Astrocyte (in vitro differentiated cells and primary cell): ENCODE results near the gene N4BP2L1. TPM values are rescaled to one million over a fixed set of nuclear protein-coding genes. Genes with fewer than 3 reads are reported as not detected.

Experiments
- DNase-seq: peaks from one replicate; pipeline ENCODE4 v3.0.0-alpha.2; 2010; ENCODE audit warnings: low read depth
- FAIRE-seq: peaks from 2 replicates; lab custom pipeline; 2011; peaks lifted over from hg19 to GRCh38; lab: Jason Lieb, UNC
- H2AFZ ChIP-seq: 2 replicates; pipeline ENCODE4 v1.6.0; 2012; ENCODE audit warnings: low read depth, low read length, inconsistent platforms
- H3K27ac ChIP-seq: 2 replicates; pipeline ENCODE4 v1.5.1; 2011; ENCODE audit warnings: low read depth, low read length, inconsistent platforms
- H3K27me3 ChIP-seq: 2 replicates; pipeline ENCODE4 v1.6.0; 2011; ENCODE audit warnings: low read length, inconsistent platforms; ENCODE audit not compliant: insufficient read depth
- H3K36me3 ChIP-seq: 2 replicates; pipeline ENCODE4 v1.5.1; 2011; ENCODE audit warnings: low read length, inconsistent platforms; ENCODE audit not compliant: insufficient read depth
- H3K4me1 ChIP-seq: 2 replicates; pipeline ENCODE4 v1.5.1; 2011; ENCODE audit warnings: low read length, inconsistent platforms; ENCODE audit not compliant: insufficient read depth
- H3K4me2 ChIP-seq: 2 replicates; pipeline ENCODE4 v1.6.0; 2012; ENCODE audit warnings: low read length, inconsistent platforms
- H3K4me3 ChIP-seq: 2 replicates; pipeline ENCODE4 v1.5.1; 2011; ENCODE audit warnings: low read depth, mild to moderate bottlenecking, low read length, inconsistent platforms; ENCODE audit not compliant: insufficient read depth
- H3K79me2 ChIP-seq: 2 replicates; pipeline ENCODE4 v1.6.0; 2012; ENCODE audit warnings: mild to moderate bottlenecking, low read length, inconsistent platforms; ENCODE audit not compliant: insufficient read depth
- H3K9ac ChIP-seq: 2 replicates; pipeline ENCODE4 v1.6.0; 2012; ENCODE audit warnings: mild to moderate bottlenecking, low read length, inconsistent platforms
- H3K9me3 ChIP-seq: 2 replicates; pipeline ENCODE4 v1.5.1; 2012; ENCODE audit warnings: low read depth, mild to moderate bottlenecking, low read length, inconsistent platforms; ENCODE audit not compliant: insufficient read depth
- H4K20me1 ChIP-seq: 2 replicates; pipeline ENCODE4 v1.6.0; 2012; ENCODE audit warnings: low read length, inconsistent platforms; ENCODE audit not compliant: insufficient read depth
- H3K27ac Mint-ChIP-seq: one replicate; pipeline ENCODE4 v1.8.0; 2021; ENCODE audit warnings: mild to moderate bottlenecking, mixed read lengths; ENCODE audit not compliant: unreplicated experiment
- H3K27me3 Mint-ChIP-seq: one replicate; pipeline ENCODE4 v1.8.0; 2021; ENCODE audit warnings: low read depth, mixed read lengths; ENCODE audit not compliant: unreplicated experiment
- H3K36me3 Mint-ChIP-seq: one replicate; pipeline ENCODE4 v1.8.0; 2021; ENCODE audit warnings: low read depth, mixed read lengths; ENCODE audit not compliant: unreplicated experiment
- H3K4me1 Mint-ChIP-seq: one replicate; pipeline ENCODE4 v1.8.0; 2021; ENCODE audit warnings: low read depth, mixed read lengths; ENCODE audit not compliant: unreplicated experiment
- H3K4me3 Mint-ChIP-seq: one replicate; pipeline ENCODE4 v1.8.0; 2021; ENCODE audit warnings: mild to moderate bottlenecking, moderate library complexity, mixed read lengths; ENCODE audit not compliant: unreplicated experiment
- H3K9me3 Mint-ChIP-seq: one replicate; pipeline ENCODE4 v1.8.0; 2021; ENCODE audit warnings: mild to moderate bottlenecking, mixed read lengths; ENCODE audit not compliant: unreplicated experiment
- EZH2 ChIP-seq: IDR thresholded peaks from 2 replicates; pipeline ENCODE4 v1.6.1; 2012; ENCODE audit warnings: mild to moderate bottlenecking, low read length, inconsistent platforms; ENCODE audit not compliant: insufficient read depth
- total RNA-seq: library from RNA; stranded (reverse); gene quantifications from 2 replicates; pipeline ENCODE4 v1.2.1, GENCODE V29; 2021
- TF ChIP-seq, protein P1 (sequence below): IDR thresholded peaks from 2 replicates; pipeline ENCODE4 v1.5.1; 2011; ENCODE audit warnings: low read depth, mild to moderate bottlenecking, inconsistent platforms, low read length, moderate library complexity; ENCODE audit not compliant: insufficient read depth

N4BP2L1 gene
- total RNA-seq, 1 donor from 2014 or later, result 2.2 TPM

DNA sequence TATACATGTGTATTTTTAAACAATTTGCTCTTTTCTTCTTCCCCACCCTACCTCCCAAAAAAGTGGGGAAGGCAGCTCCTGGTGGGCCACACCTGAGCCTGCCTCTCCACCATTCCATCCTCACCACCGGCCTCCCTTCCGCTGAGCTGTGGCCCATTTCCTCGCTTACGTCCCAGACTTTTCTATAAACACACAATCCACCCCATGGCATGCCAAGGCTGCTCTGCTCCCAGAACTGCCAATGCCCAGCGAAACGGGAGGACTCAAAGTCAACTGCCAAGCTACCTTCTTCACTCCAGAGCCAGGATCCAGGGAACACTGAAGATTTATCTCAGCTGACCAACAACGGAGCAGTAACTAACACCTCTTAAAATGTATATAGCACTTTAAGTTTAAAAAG is 2.8 kb downstream of the N4BP2L1 start:
- Histone ChIP-seq H3K79me2 (no peaks in the 10 kb centered on the region), H4K20me1 (no peaks in the 10 kb centered on the region), H3K36me3 (no peaks in the 10 kb centered on the region), H3K27ac (no peak overlapping the region), H3K4me1 (peaks cover 5% of the 10 kb centered on the region), H3K9ac (no peak overlapping the region), H3K9me3 (no peaks in the 10 kb centered on the region), H2AFZ (no peak overlapping the region), H3K4me3 (no peak overlapping the region), H3K27me3 (no peaks in the 10 kb centered on the region), H3K4me2 (no peak overlapping the region)
- H3K9me3 Mint-ChIP-seq, result peaks cover 2% of the 10 kb centered on the region
- no peak for DNase-seq
- peaks cover 6% of the 10 kb centered on the region for H3K4me1 Mint-ChIP-seq
- no peak overlapping the region for H3K27ac Mint-ChIP-seq
- FAIRE-seq, result no peak
- H3K36me3 Mint-ChIP-seq, result peaks cover 21% of the 10 kb centered on the region
- H3K27me3 Mint-ChIP-seq, result peaks cover 4% of the 10 kb centered on the region
- H3K4me3 Mint-ChIP-seq, result no peak overlapping the region
- TF ChIP-seq, protein P1, sequence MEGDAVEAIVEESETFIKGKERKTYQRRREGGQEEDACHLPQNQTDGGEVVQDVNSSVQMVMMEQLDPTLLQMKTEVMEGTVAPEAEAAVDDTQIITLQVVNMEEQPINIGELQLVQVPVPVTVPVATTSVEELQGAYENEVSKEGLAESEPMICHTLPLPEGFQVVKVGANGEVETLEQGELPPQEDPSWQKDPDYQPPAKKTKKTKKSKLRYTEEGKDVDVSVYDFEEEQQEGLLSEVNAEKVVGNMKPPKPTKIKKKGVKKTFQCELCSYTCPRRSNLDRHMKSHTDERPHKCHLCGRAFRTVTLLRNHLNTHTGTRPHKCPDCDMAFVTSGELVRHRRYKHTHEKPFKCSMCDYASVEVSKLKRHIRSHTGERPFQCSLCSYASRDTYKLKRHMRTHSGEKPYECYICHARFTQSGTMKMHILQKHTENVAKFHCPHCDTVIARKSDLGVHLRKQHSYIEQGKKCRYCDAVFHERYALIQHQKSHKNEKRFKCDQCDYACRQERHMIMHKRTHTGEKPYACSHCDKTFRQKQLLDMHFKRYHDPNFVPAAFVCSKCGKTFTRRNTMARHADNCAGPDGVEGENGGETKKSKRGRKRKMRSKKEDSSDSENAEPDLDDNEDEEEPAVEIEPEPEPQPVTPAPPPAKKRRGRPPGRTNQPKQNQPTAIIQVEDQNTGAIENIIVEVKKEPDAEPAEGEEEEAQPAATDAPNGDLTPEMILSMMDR, result no peak
- no peak for TF ChIP-seq EZH2

DNA sequence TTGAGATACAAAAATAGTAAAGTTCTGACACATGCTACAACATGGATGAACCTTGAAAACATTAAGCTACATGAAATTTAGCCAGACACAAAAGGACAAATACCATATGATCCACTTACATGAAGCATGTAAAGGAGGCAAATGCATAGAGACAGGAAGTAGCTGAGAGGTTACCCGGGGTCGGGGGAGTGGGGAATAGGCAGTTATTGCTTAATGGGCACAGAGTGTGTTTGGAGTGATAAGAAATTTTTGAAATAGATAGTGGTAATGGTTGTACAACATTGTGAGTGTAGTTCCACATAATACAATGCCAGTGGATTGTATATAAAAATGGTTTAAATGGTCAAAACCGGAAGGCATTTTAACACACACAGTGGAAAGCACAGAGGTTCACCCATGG is 4.3 kb downstream of the N4BP2L1 start:
- Mint-ChIP-seq H3K4me3 (no peak overlapping the region), H3K27ac (no peak overlapping the region), H3K27me3 (peaks cover 3% of the 10 kb centered on the region), H3K4me1 (peaks cover 5% of the 10 kb centered on the region), H3K36me3 (peaks cover 26% of the 10 kb centered on the region), H3K9me3 (peaks cover 11% of the 10 kb centered on the region)
- no peaks in the 10 kb centered on the region for H3K36me3 ChIP-seq
- H3K4me1 ChIP-seq, result peaks cover 5% of the 10 kb centered on the region
- no peak overlapping the region for H2AFZ ChIP-seq
- FAIRE-seq, result no peak
- H3K9ac ChIP-seq, result no peak overlapping the region
- H3K4me2 ChIP-seq, result no peak overlapping the region
- H3K79me2 ChIP-seq, result no peaks in the 10 kb centered on the region
- no peak overlapping the region for H3K4me3 ChIP-seq
- no peaks in the 10 kb centered on the region for H3K27me3 ChIP-seq
- no peaks in the 10 kb centered on the region for H4K20me1 ChIP-seq
- no peak for TF ChIP-seq EZH2
- TF ChIP-seq, protein P1, result no peak
- DNase-seq, result no peak
- H3K9me3 ChIP-seq, result peaks cover 5% of the 10 kb centered on the region
- H3K27ac ChIP-seq, result no peak overlapping the region

DNA sequence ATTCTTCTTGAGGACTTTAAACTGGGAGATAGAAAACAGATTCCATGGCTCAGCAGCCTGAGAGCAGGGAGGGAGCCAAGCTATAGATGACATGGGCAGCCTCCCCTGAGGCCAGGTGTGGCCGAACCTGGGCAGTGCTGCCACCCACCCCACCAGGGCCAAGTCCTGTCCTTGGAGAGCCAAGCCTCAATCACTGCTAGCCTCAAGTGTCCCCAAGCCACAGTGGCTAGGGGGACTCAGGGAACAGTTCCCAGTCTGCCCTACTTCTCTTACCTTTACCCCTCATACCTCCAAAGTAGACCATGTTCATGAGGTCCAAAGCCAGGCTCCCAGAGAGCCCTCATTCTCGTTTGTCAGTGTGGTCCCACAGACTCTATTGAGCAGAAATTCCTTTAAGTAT is 8.1 kb downstream of the N4BP2L1 start:
- no peak overlapping the region for H3K4me3 ChIP-seq
- Mint-ChIP-seq H3K27me3 (no peaks in the 10 kb centered on the region), H3K27ac (no peak overlapping the region), H3K4me3 (no peak overlapping the region), H3K9me3 (peaks cover 13% of the 10 kb centered on the region), H3K36me3 (peaks cover 24% of the 10 kb centered on the region), H3K4me1 (no peaks in the 10 kb centered on the region)
- H3K4me1 ChIP-seq, result no peaks in the 10 kb centered on the region
- no peak overlapping the region for H3K9ac ChIP-seq
- FAIRE-seq (no peak), DNase-seq (no peak)
- no peaks in the 10 kb centered on the region for H3K36me3 ChIP-seq
- H3K27me3 ChIP-seq, result no peaks in the 10 kb centered on the region
- H3K4me2 ChIP-seq, result no peak overlapping the region
- no peaks in the 10 kb centered on the region for H3K79me2 ChIP-seq
- peaks cover 5% of the 10 kb centered on the region for H3K9me3 ChIP-seq
- no peaks in the 10 kb centered on the region for H4K20me1 ChIP-seq
- no peak for TF ChIP-seq EZH2
- TF ChIP-seq, protein P1, result no peak
- no peak overlapping the region for H3K27ac ChIP-seq
- H2AFZ ChIP-seq, result no peak overlapping the region
